Type B pancreatic cell (in vitro differentiated cells): ENCODE measurements around the gene MEIOB. TPM values are rescaled to one million over a fixed set of nuclear protein-coding genes. Genes with fewer than 3 reads are reported as not detected.
"Not testable (repeated sequence)": the region's sequence is repeated elsewhere in the genome, so short reads cannot be mapped to it uniquely, and the experiment has no call there.

ENCODE experiments used
- DNase-seq: peaks from one replicate; pipeline ENCODE4 v3.0.0; 2021; ENCODE audit warnings: mixed read lengths; ENCODE audit not compliant: unreplicated experiment; ENCODE audit errors: extremely low spot score
- H3K27ac Mint-ChIP-seq: 2 replicates; pipeline ENCODE4 v1.8.0; 2021; ENCODE audit warnings: mild to moderate bottlenecking, mixed read lengths
- H3K27me3 Mint-ChIP-seq: 2 replicates; pipeline ENCODE4 v1.8.0; 2021; ENCODE audit warnings: mixed read lengths
- H3K36me3 Mint-ChIP-seq: 2 replicates; pipeline ENCODE4 v1.8.0; 2021; ENCODE audit warnings: mixed read lengths
- H3K4me1 Mint-ChIP-seq: one replicate; pipeline ENCODE4 v1.8.0; 2021; ENCODE audit warnings: mixed read lengths; ENCODE audit not compliant: unreplicated experiment
- H3K4me3 Mint-ChIP-seq: 2 replicates; pipeline ENCODE4 v1.8.0; 2021; ENCODE audit warnings: mild to moderate bottlenecking, mixed read lengths
- H3K9me3 Mint-ChIP-seq: 2 replicates; pipeline ENCODE4 v1.8.0; 2021; ENCODE audit warnings: mixed read lengths
- CTCF ChIP-seq: fragments of 200-600 bp; sonication (generic); conservative IDR thresholded peaks from 2 replicates; pipeline ENCODE4 v1.5.0; 2021; ENCODE audit warnings: antibody characterized with exemption, mild to moderate bottlenecking
- long read RNA-seq: library from polyadenylated mRNA; unstranded; transcript quantifications from one replicate; pipeline ENCODE4 v2.0.0, GENCODE V29; 2020
- total RNA-seq: library from RNA; stranded (reverse); gene quantifications from 2 replicates; pipeline ENCODE4 v1.2.1, GENCODE V29; 2021; ENCODE audit warnings: low replicate concordance

MEIOB gene
- not detected in 2 replicates for total RNA-seq
- long read RNA-seq, result 0 reads

- Mint-ChIP-seq H3K36me3 (no peaks in the 10 kb centered on the region), H3K27ac (peak within 1 kb of the TSS; percentile 48), H3K4me3 (peak within 1 kb of the TSS; percentile 75), H3K9me3 (no peaks in the 10 kb centered on the region), H3K4me1 (no peaks in the 10 kb centered on the region), H3K27me3 (peaks cover 44% of the 10 kb centered on the region)
- TF ChIP-seq CTCF, result no peak
- peak; percentile 72 for DNase-seq
Measured at GRCh38 chr16:1871974-1872635, at the start of gene MEIOB. Gene MEIOB (minus strand): TSS chr16:1872164. CDS start chr16:1868175, 3,989 bp downstream.

GRCh38 chr16:1920727-1921171 is 48.8 kb upstream of the MEIOB start:
- no peak for TF ChIP-seq CTCF
- Mint-ChIP-seq H3K36me3 (no peaks in the 10 kb centered on the region), H3K9me3 (no peaks in the 10 kb centered on the region), H3K27me3 (peaks cover 70% of the 10 kb centered on the region), H3K27ac (no peak overlapping the region), H3K4me1 (peaks cover 9% of the 10 kb centered on the region), H3K4me3 (peak overlapping the region; percentile 13)
- no peak for DNase-seq

GRCh38 chr16:1920122-1920521 is 48.2 kb upstream of the MEIOB start:
- not testable (repeated sequence) for DNase-seq, H3K4me3 Mint-ChIP-seq, H3K27ac Mint-ChIP-seq, H3K9me3 Mint-ChIP-seq, H3K36me3 Mint-ChIP-seq, H3K4me1 Mint-ChIP-seq
- peaks cover 76% of the 10 kb centered on the region for H3K27me3 Mint-ChIP-seq

GRCh38 chr16:1919327-1919998 is 47.5 kb upstream of the MEIOB start:
- H3K27ac Mint-ChIP-seq, result no peak overlapping the region
- no peaks in the 10 kb centered on the region for H3K9me3 Mint-ChIP-seq
- no peak overlapping the region for H3K4me3 Mint-ChIP-seq
- H3K4me1 Mint-ChIP-seq, result peaks cover 9% of the 10 kb centered on the region
- TF ChIP-seq CTCF, result no peak
- H3K36me3 Mint-ChIP-seq, result no peaks in the 10 kb centered on the region
- peaks cover 78% of the 10 kb centered on the region for H3K27me3 Mint-ChIP-seq
- DNase-seq, result no peak

- DNase-seq, result no peak
- peaks cover 9% of the 10 kb centered on the region for H3K4me1 Mint-ChIP-seq
- H3K36me3 Mint-ChIP-seq, result no peaks in the 10 kb centered on the region
- H3K4me3 Mint-ChIP-seq, result peak within 1 kb of the TSS; percentile 66
- TF ChIP-seq CTCF, result no peak
- no peak within 1 kb of the TSS for H3K27ac Mint-ChIP-seq
- peaks cover 73% of the 10 kb centered on the region for H3K27me3 Mint-ChIP-seq
- no peaks in the 10 kb centered on the region for H3K9me3 Mint-ChIP-seq
Measured at GRCh38 chr16:1918351-1919326, 46.7 kb upstream of the MEIOB start, which contains the start of gene HS3ST6. Gene HS3ST6 (minus strand): TSS chr16:1918415. CDS start chr16:1918323, 92 bp downstream.
